ENCODE data around the gene PAK6. TPM values are rescaled to one million over a fixed set of nuclear protein-coding genes. Genes with fewer than 3 reads are reported as not detected.
A peak's percentile ranks its signal among the peaks of the same experiment; 100 is the strongest.

PAK6 gene
- total RNA-seq, 2 experiments from 2014 or later: 1.0 to 1.7 TPM

- CTCF ChIA-PET: interaction anchor here (1.0 to 1.8 kb wide), 2 partner anchors 41 to 78 kb away, joined by 3 to 6 read pairs; no protein-coding TSS in a partner anchor
- Mint-ChIP-seq H3K27ac (no peak overlapping the region), H3K36me3 (peaks cover 3% of the 10 kb centered on the region), H3K4me1 (peaks cover 4% of the 10 kb centered on the region), H3K4me3 (no peak overlapping the region), H3K9me3 (ENCODE audit: low read depth) (no peaks in the 10 kb centered on the region), H3K27me3 (peaks cover 2% of the 10 kb centered on the region)
- ATAC-seq (no peak), DNase-seq (no peak)
Measured at GRCh38 chr15:40232625-40233070, 6.2 kb upstream of the PAK6 start.

GRCh38 chr15:40233727-40234577, 4.9 kb upstream of the PAK6 start:
- CTCF ChIA-PET: interaction anchor here (1.8 kb wide), 1 partner anchor 40 kb away, joined by 6 read pairs; no protein-coding TSS in a partner anchor
- no peak for ATAC-seq
- Mint-ChIP-seq H3K4me3 (no peak overlapping the region), H3K27ac (no peak overlapping the region), H3K4me1 (peaks cover 12% of the 10 kb centered on the region), H3K9me3 (ENCODE audit: low read depth) (no peaks in the 10 kb centered on the region), H3K27me3 (peaks cover 14% of the 10 kb centered on the region), H3K36me3 (peaks cover 3% of the 10 kb centered on the region)
- peak; percentile 36 for DNase-seq

GRCh38 chr15:40234783-40235182, 4.1 kb upstream of the PAK6 start:
- no peak overlapping the region for H3K4me3 Mint-ChIP-seq
- H3K27ac Mint-ChIP-seq: no peak overlapping the region
- CTCF ChIA-PET: interaction anchor here (1.5 to 1.7 kb wide), 2 partner anchors 17 to 44 kb away, joined by 3 to 5 read pairs; no protein-coding TSS in a partner anchor
- no peaks in the 10 kb centered on the region for H3K9me3 Mint-ChIP-seq (ENCODE audit: low read depth)
- peaks cover 3% of the 10 kb centered on the region for H3K36me3 Mint-ChIP-seq
- peaks cover 21% of the 10 kb centered on the region for H3K27me3 Mint-ChIP-seq
- ATAC-seq (no peak), DNase-seq (peak; percentile 23)
- H3K4me1 Mint-ChIP-seq: peaks cover 12% of the 10 kb centered on the region

- DNase-seq (peak; percentile 35), ATAC-seq (no peak)
- H3K27me3 Mint-ChIP-seq: peaks cover 25% of the 10 kb centered on the region
- H3K9me3 Mint-ChIP-seq (ENCODE audit: low read depth): no peaks in the 10 kb centered on the region
- no peak overlapping the region for H3K27ac Mint-ChIP-seq
- H3K4me1 Mint-ChIP-seq: peaks cover 12% of the 10 kb centered on the region
- H3K4me3 Mint-ChIP-seq: no peak overlapping the region
- H3K36me3 Mint-ChIP-seq: peaks cover 2% of the 10 kb centered on the region
- CTCF ChIA-PET: interaction anchor here (1.3 to 1.7 kb wide), 3 partner anchors 8 to 44 kb away, joined by 3 to 5 read pairs (median 3); no protein-coding TSS in a partner anchor
Measured at GRCh38 chr15:40235201-40235885, 3.5 kb upstream of the PAK6 start.

GRCh38 chr15:40239404-40239692, 485 bp downstream of the PAK6 start:
- Mint-ChIP-seq H3K4me3 (no peak overlapping the region), H3K36me3 (no peaks in the 10 kb centered on the region), H3K4me1 (peaks cover 18% of the 10 kb centered on the region), H3K27ac (no peak overlapping the region), H3K27me3 (peaks cover 28% of the 10 kb centered on the region), H3K9me3 (ENCODE audit: low read depth) (no peaks in the 10 kb centered on the region)
- ATAC-seq: peak; percentile 9
- CTCF ChIA-PET: interaction anchor here (1.8 to 4.3 kb wide), 4 partner anchors 21 to 99 kb away, joined by 5 to 25 read pairs (median 9); no protein-coding TSS in a partner anchor
- no peak for DNase-seq

GRCh38 chr15:40239693-40240618, 1.1 kb downstream of the PAK6 start:
- no peak for ATAC-seq
- CTCF ChIA-PET: interaction anchor here (0.7 to 4.3 kb wide), 6 partner anchors 22 to 239 kb away, joined by 5 to 25 read pairs (median 6); no protein-coding TSS in a partner anchor
- no peak overlapping the region for H3K4me3 Mint-ChIP-seq
- no peaks in the 10 kb centered on the region for H3K9me3 Mint-ChIP-seq (ENCODE audit: low read depth)
- H3K27ac Mint-ChIP-seq: no peak overlapping the region
- peaks cover 28% of the 10 kb centered on the region for H3K27me3 Mint-ChIP-seq
- DNase-seq: no peak
- H3K36me3 Mint-ChIP-seq: no peaks in the 10 kb centered on the region
- peaks cover 14% of the 10 kb centered on the region for H3K4me1 Mint-ChIP-seq

- no peaks in the 10 kb centered on the region for H3K36me3 Mint-ChIP-seq
- CTCF ChIA-PET: interaction anchor here (0.7 to 4.3 kb wide), 6 partner anchors 11 to 238 kb away, joined by 3 to 25 read pairs (median 5); no protein-coding TSS in a partner anchor
- DNase-seq: no peak
Measured at GRCh38 chr15:40240619-40241221, 1.9 kb downstream of the PAK6 start.

GRCh38 chr15:40241269-40242212, 2.7 kb downstream of the PAK6 start:
- Mint-ChIP-seq H3K4me3 (no peak overlapping the region), H3K27ac (no peak overlapping the region), H3K9me3 (ENCODE audit: low read depth) (no peaks in the 10 kb centered on the region), H3K27me3 (peaks cover 28% of the 10 kb centered on the region), H3K36me3 (no peaks in the 10 kb centered on the region), H3K4me1 (peaks cover 14% of the 10 kb centered on the region)
- no peak for DNase-seq
- CTCF ChIA-PET: interaction anchor here (0.7 to 4.3 kb wide), 6 partner anchors 12 to 38 kb away, joined by 3 to 25 read pairs (median 4); no protein-coding TSS in a partner anchor
- no peak for ATAC-seq

More at GRCh38 chr15:40240619-40241221, 1.9 kb downstream of the PAK6 start:
- no peak for ATAC-seq
- Mint-ChIP-seq H3K27me3 (peaks cover 28% of the 10 kb centered on the region), H3K9me3 (ENCODE audit: low read depth) (no peaks in the 10 kb centered on the region), H3K4me3 (no peak overlapping the region), H3K27ac (no peak overlapping the region), H3K4me1 (peaks cover 14% of the 10 kb centered on the region)

- DNase-seq (no peak), ATAC-seq (no peak)
- CTCF ChIA-PET: interaction anchor here (1.1 to 1.7 kb wide), 3 partner anchors 25 to 32 kb away, joined by 3 to 4 read pairs (median 4); no protein-coding TSS in a partner anchor
- Mint-ChIP-seq H3K27me3 (peaks cover 28% of the 10 kb centered on the region), H3K27ac (no peak overlapping the region), H3K4me3 (no peak overlapping the region), H3K4me1 (peaks cover 14% of the 10 kb centered on the region), H3K36me3 (no peaks in the 10 kb centered on the region), H3K9me3 (ENCODE audit: low read depth) (no peaks in the 10 kb centered on the region)
Measured at GRCh38 chr15:40242213-40242599, 3.3 kb downstream of the PAK6 start.

- ATAC-seq: no peak
- H3K27me3 Mint-ChIP-seq: peaks cover 27% of the 10 kb centered on the region
Measured at GRCh38 chr15:40242601-40243000, 3.7 kb downstream of the PAK6 start.

GRCh38 chr15:40243126-40243810, 4.4 kb downstream of the PAK6 start:
- Mint-ChIP-seq H3K27ac (no peak overlapping the region), H3K4me3 (no peak overlapping the region), H3K36me3 (no peaks in the 10 kb centered on the region), H3K27me3 (peaks cover 20% of the 10 kb centered on the region), H3K4me1 (peaks cover 11% of the 10 kb centered on the region), H3K9me3 (ENCODE audit: low read depth) (no peaks in the 10 kb centered on the region)
- DNase-seq: no peak
- ATAC-seq: no peak
- CTCF ChIA-PET: interaction anchor here (1.1 to 1.3 kb wide), 2 partner anchors 30 to 32 kb away, joined by 3 read pairs; no protein-coding TSS in a partner anchor

More at GRCh38 chr15:40242601-40243000, 3.7 kb downstream of the PAK6 start:
- H3K9me3 Mint-ChIP-seq (ENCODE audit: low read depth): no peaks in the 10 kb centered on the region
- no peak overlapping the region for H3K27ac Mint-ChIP-seq
- peaks cover 14% of the 10 kb centered on the region for H3K4me1 Mint-ChIP-seq
- H3K4me3 Mint-ChIP-seq: no peak overlapping the region
- CTCF ChIA-PET: interaction anchor here (1.1 to 1.7 kb wide), 3 partner anchors 26 to 32 kb away, joined by 3 to 4 read pairs (median 3); no protein-coding TSS in a partner anchor
- DNase-seq: no peak
- H3K36me3 Mint-ChIP-seq: no peaks in the 10 kb centered on the region

Data from activated CD8-positive, alpha-beta memory T cell treated with anti-CD3 and anti-CD28 coated beads, Interleukin-2, amount 10 ng/mL, durations not matched to agents 7 days and 5 days (primary cell).